Aorta (tissue), 5 donors: ENCODE results near the gene SPOCK2. TPM values are rescaled to one million over a fixed set of nuclear protein-coding genes. Genes with fewer than 3 reads are reported as not detected.

Experiments
- ATAC-seq: fragments of 200-7000 bp; cut with Tn5 transposase; one replicate; pipeline ENCODE4 v1.9.1; 2022; ENCODE audit warnings: moderate library complexity; ENCODE audit not compliant: low FRiP score
- DNase-seq, 2 donors: peaks; one replicate each; pipeline ENCODE4 v3.0.0-alpha.2; 2020
- H3K27ac ChIP-seq, 2 donors: one replicate each; pipeline ENCODE4 v1.5.1; 2013; ENCODE audit warnings: low read length in 2 of 2, mild to moderate bottlenecking in 2 of 2, moderate library complexity in 2 of 2, control low read depth in 1 of 2, inconsistent platforms in 1 of 2, low read depth in 1 of 2
- H3K27me3 ChIP-seq, 2 donors: one replicate each; pipeline ENCODE4 v1.6.1; 2013; ENCODE audit warnings: control low read depth in 1 of 2, low read length in 1 of 2, mild to moderate bottlenecking in 1 of 2, moderate library complexity in 1 of 2; ENCODE audit not compliant: insufficient read depth in 2 of 2, control insufficient read depth in 1 of 2
- H3K36me3 ChIP-seq, 2 donors: one replicate each; pipeline ENCODE4 v1.6.1; 2013; ENCODE audit warnings: control low read depth in 1 of 2, low read length in 1 of 2, mild to moderate bottlenecking in 1 of 2; ENCODE audit not compliant: insufficient read depth in 2 of 2, control insufficient read depth in 1 of 2
- H3K4me1 ChIP-seq, 2 donors: one replicate each; pipeline ENCODE4 v1.6.1; 2013; ENCODE audit warnings: low read length in 2 of 2, control low read depth in 1 of 2, mild to moderate bottlenecking in 1 of 2, moderate library complexity in 1 of 2; ENCODE audit not compliant: insufficient read depth in 2 of 2, control insufficient read depth in 1 of 2
- H3K4me3 ChIP-seq, 2 donors: one replicate each; pipeline ENCODE4 v1.5.1; 2013; ENCODE audit warnings: low read length in 2 of 2, control low read depth in 1 of 2, mild to moderate bottlenecking in 1 of 2
- H3K9me3 ChIP-seq: one replicate; pipeline ENCODE4 v1.6.1; 2013; ENCODE audit warnings: mild to moderate bottlenecking, low read length; ENCODE audit not compliant: control insufficient read depth
- WGBS, 2 donors: extraction: QIAGEN DNeasy Blood & Tissue Kit; methylation state at CpG; one replicate each; pipeline ENCODE4 v1.1.7; 2013; 5-methylcytosine and 5-hydroxymethylcytosine counted together
- intact Hi-C, 2 donors: fragments of 100-400 bp; cut with DNase I; formaldehyde crosslinking; loops; one replicate each; pipeline versions ENCODE4 v1.14.2 to v1.15.0; 2022
- polyA plus RNA-seq, 2 donors: library from polyadenylated mRNA; stranded (reverse); fragments of 200-250 nt; gene quantifications; one replicate each; pipeline ENCODE4 v1.2.3, GENCODE V29; 2013
- total RNA-seq, 2 donors: library from RNA; stranded (reverse); fragmentation: NEBNext Ultra II Directional; extraction: Animal tissue kit (Norgen Biotek cat#: 25700); gene quantifications; one replicate each; pipeline ENCODE4 v1.2.1, GENCODE V29; 2021
- donor health status: healthy with polysubstance abuse.
- donor health status: Bipolar disorder and iron deficiency.
- donor health status: DM: no; HTN: no; CAD: no.
- donor health status: DM: no; HTN: no; CAD: no.
- donor health status: DM: yes; HTN: yes; CAD: no.

SPOCK2 gene
- total and polyA plus RNA-seq, 4 donors = 1.8 to 7.3 (median 3.2) TPM

DNA sequence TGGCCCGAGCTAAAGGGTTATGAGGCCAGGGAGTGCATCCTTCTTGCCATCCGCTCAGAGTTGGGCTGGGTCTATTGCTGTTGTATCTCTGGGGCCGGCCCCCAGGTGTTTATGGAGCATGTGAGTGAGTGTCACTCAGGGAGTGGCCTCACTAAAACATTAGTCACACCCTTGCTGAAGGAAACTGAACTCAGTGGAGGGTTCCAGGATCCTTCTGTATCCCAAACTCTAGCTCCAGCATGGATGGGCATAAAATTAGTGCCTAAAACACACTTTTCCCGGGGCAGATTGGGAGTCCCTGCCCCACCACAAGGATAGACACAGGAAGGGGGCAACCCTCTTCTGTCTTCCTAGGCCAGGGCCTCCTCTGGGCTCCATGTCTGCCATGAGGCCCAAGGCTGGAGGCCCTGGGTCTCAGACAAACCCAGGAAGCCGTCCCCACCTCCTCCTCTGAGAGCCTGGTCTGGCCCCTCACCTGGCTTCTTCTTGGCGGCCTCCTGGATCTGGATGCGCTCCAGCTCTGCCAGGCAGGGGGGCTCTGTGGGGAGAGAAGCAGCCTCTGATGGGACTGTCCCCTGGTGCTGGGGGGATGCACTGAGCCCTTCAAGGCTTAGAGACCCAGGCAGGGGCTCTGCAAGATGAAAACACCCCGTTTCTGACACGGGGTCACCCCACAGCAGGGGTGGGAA is 24.5 kb downstream of the SPOCK2 start:
- no peak overlapping the region for H3K4me3 ChIP-seq
- H3K9me3 ChIP-seq = no peaks in the 10 kb centered on the region
- intact Hi-C loops = no loop called here
- no peak overlapping the region for H3K27ac ChIP-seq
- 84 to 87% methylated on average over 9 of the region's 9 CpGs for WGBS, 2 donors
- H3K4me1 ChIP-seq = no peaks in the 10 kb centered on the region
- no peaks in the 10 kb centered on the region for H3K36me3 ChIP-seq
- no peak for DNase-seq
- ATAC-seq = no peak
- H3K27me3 ChIP-seq = no peaks in the 10 kb centered on the region

GRCh38 chr10:72062832-72063702 is 25.3 kb downstream of the SPOCK2 start:
- H3K4me3 ChIP-seq = no peak overlapping the region
- DNase-seq (no peak), ATAC-seq (no peak)
- no peaks in the 10 kb centered on the region for H3K36me3 ChIP-seq
- H3K4me1 ChIP-seq = no peaks in the 10 kb centered on the region
- intact Hi-C loops = no loop called here
- H3K27me3 ChIP-seq = no peaks in the 10 kb centered on the region
- no peak overlapping the region for H3K27ac ChIP-seq
- 96% methylated on average over 29 of the region's 29 CpGs for WGBS, 2 donors
- H3K9me3 ChIP-seq = no peaks in the 10 kb centered on the region

DNA sequence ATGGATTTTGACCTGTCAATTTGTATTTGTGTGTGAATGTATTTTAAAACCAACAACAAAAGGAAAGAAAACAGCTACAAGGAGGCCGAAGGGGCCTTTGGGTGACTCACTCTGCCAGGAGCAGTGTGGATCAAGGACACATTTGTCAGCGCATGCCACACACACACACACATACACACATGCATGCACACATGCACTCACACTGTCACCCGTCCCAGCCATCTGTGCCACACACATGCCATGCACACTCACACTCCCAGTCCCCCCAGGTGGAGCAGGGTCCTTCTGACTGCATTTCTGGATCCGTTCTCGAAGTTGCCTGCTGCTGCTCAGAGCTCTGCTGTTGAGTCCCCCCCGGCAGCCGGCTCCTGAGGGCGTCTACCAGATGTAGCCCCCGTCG is 26.0 kb downstream of the SPOCK2 start:
- no peak overlapping the region for H3K4me3 ChIP-seq
- no peaks in the 10 kb centered on the region for H3K36me3 ChIP-seq
- H3K9me3 ChIP-seq = no peaks in the 10 kb centered on the region
- DNase-seq = no peak
- 93 to 94% methylated on average over 10 of the region's 10 CpGs for WGBS, 2 donors
- no peak for ATAC-seq
- intact Hi-C loops = no loop called here
- H3K27ac ChIP-seq = no peak overlapping the region
- no peaks in the 10 kb centered on the region for H3K4me1 ChIP-seq
- no peaks in the 10 kb centered on the region for H3K27me3 ChIP-seq

GRCh38 chr10:72061930-72062329 is 26.4 kb downstream of the SPOCK2 start:
- intact Hi-C loops = no loop called here
- no peak overlapping the region for H3K27ac ChIP-seq

GRCh38 chr10:72061491-72061890 is 26.9 kb downstream of the SPOCK2 start:
- intact Hi-C loops = no loop called here
- WGBS, 2 donors = 87 to 92% methylated on average over 5 of the region's 5 CpGs
- H3K27me3 ChIP-seq = no peaks in the 10 kb centered on the region
- no peaks in the 10 kb centered on the region for H3K36me3 ChIP-seq
- no peak overlapping the region for H3K4me3 ChIP-seq
- DNase-seq = no peak
- ATAC-seq = no peak
- H3K9me3 ChIP-seq = no peaks in the 10 kb centered on the region
- H3K27ac ChIP-seq = no peak overlapping the region
- H3K4me1 ChIP-seq = no peaks in the 10 kb centered on the region

More at GRCh38 chr10:72061930-72062329, 26.4 kb downstream of the SPOCK2 start:
- no peaks in the 10 kb centered on the region for H3K36me3 ChIP-seq
- H3K4me1 ChIP-seq = no peaks in the 10 kb centered on the region
- ATAC-seq = no peak
- no peaks in the 10 kb centered on the region for H3K9me3 ChIP-seq
- WGBS, 2 donors = 93 to 95% methylated on average over 9 of the region's 9 CpGs
- H3K4me3 ChIP-seq = no peak overlapping the region
- H3K27me3 ChIP-seq = no peaks in the 10 kb centered on the region
- DNase-seq = no peak

DNA sequence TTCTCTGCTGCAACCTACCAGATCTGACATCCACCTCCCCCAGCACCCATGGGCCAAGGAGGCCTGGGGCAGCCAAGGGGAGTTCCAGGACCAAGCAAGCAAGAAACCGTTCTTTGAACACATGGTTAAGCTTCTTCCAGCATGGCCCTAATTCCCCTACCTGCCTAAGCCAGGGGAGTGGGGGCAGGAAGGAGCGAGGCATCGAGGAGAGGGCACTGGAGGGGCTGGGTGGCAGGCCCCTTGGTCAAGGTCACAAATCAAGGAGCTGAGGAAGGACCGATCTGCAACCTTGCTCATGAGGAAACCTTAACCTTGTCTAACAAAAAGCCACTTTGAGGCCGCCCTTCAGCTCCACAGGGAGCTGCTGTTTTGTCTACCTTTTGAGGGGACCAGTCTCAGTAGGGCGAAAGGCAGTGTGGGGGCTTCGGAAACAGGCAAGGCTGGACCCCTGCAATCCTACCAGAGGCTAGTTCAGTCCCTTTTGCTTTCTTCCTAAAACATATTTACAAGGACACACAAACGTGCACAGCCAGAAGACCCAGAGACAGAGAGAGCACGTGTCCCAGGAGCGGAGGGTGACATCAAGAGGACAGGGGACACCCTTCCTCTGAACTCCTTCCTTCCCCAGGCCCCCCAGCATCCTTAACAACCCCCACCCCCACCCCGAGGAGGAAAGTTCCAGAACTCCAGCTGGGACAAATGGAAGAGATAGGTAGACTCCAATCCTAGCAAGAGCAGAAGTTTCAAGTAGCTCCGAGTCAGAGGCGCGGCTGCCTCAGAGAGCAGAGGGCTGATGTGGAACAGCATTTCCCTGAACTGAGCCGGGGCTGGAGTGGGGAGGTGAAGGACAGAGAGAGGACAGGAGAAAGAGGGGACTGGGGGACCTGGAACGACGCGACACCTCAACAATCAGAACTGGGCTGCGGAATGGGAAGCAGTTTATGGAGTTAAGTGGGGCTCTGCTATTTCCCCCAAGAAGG is 28.2 kb downstream of the SPOCK2 start:
- Histone ChIP-seq H3K27ac (no peak overlapping the region), H3K36me3 (no peaks in the 10 kb centered on the region), H3K4me1 (no peaks in the 10 kb centered on the region), H3K4me3 (no peak overlapping the region), H3K27me3 (no peaks in the 10 kb centered on the region), H3K9me3 (no peaks in the 10 kb centered on the region)
- ATAC-seq (no peak), DNase-seq (no peak)
- 89% methylated on average over 19 of the region's 19 CpGs for WGBS, 2 donors
- intact Hi-C loops = no loop called here

GRCh38 chr10:72058989-72059842 is 29.1 kb downstream of the SPOCK2 start:
- no peak overlapping the region for H3K4me3 ChIP-seq
- WGBS, 2 donors = 52 to 54% methylated on average over 21 of the region's 21 CpGs
- no peaks in the 10 kb centered on the region for H3K36me3 ChIP-seq
- no peaks in the 10 kb centered on the region for H3K9me3 ChIP-seq
- intact Hi-C loops = no loop called here
- no peaks in the 10 kb centered on the region for H3K27me3 ChIP-seq
- ATAC-seq = no peak
- no peak for DNase-seq
- no peaks in the 10 kb centered on the region for H3K4me1 ChIP-seq
- no peak overlapping the region for H3K27ac ChIP-seq
